Caco-2 (cell line): ENCODE results near the gene COG6. TPM values are rescaled to one million over a fixed set of nuclear protein-coding genes. Genes with fewer than 3 reads are reported as not detected.

Source experiments
- BruUV-seq: library from RNA; stranded (reverse); fragments of 400-500 nt; replicated peaks from 2 replicates; lab custom pipeline; 2021; lab: Mats Ljungman, UMichigan
- CTCF ChIA-PET: fragments of 300-600 bp; sonication (Branson Sonifier 250); formaldehyde crosslinking; loops from one replicate; lab custom pipeline; 2022; ENCODE audit warnings: antibody characterized with exemption; lab: Charles Lee
- POLR2A ChIA-PET: fragments of 300-600 bp; sonication (Branson Sonifier 250); formaldehyde crosslinking; loops from one replicate; lab custom pipeline; 2022; ENCODE audit warnings: antibody characterized with exemption; lab: Charles Lee
- DNase-seq, 2 experiments: peaks; one replicate each; pipeline versions ENCODE4 v3.0.0 to v3.0.0-alpha.2; 2020 to 2022
- H3K27me3 ChIP-seq: replicated peaks from 2 replicates; pipeline ENCODE4 v1.6.0; 2011; ENCODE audit warnings: low read length; ENCODE audit not compliant: control insufficient read depth, insufficient read depth
- H3K36me3 ChIP-seq: 2 replicates; pipeline ENCODE4 v1.5.1; 2011; ENCODE audit warnings: low read length; ENCODE audit not compliant: control insufficient read depth, insufficient read depth
- H3K4me1 ChIP-seq: fragments of 250-450 bp; sonication (Bioruptor Pico); 2 replicates; pipeline ENCODE4 v1.5.1; 2020; ENCODE audit warnings: mild to moderate bottlenecking
- H3K4me3 ChIP-seq: 2 replicates; pipeline ENCODE4 v1.5.1; 2011; ENCODE audit warnings: low read depth, mild to moderate bottlenecking, control low read depth, low read length
- H3K9me3 ChIP-seq: fragments of 250-450 bp; sonication (Bioruptor Pico); 2 replicates; pipeline ENCODE4 v1.5.1; 2020; ENCODE audit warnings: mild to moderate bottlenecking, moderate library complexity
- H3K27ac Mint-ChIP-seq: one replicate; pipeline ENCODE4 v1.8.0; 2022; ENCODE audit warnings: mixed read lengths; ENCODE audit not compliant: unreplicated experiment
- H3K27me3 Mint-ChIP-seq: one replicate; pipeline ENCODE4 v1.8.0; 2022; ENCODE audit warnings: mixed read lengths; ENCODE audit not compliant: insufficient read depth, unreplicated experiment
- H3K36me3 Mint-ChIP-seq: one replicate; pipeline ENCODE4 v1.8.0; 2022; ENCODE audit warnings: mild to moderate bottlenecking, mixed read lengths; ENCODE audit not compliant: insufficient read depth, unreplicated experiment
- H3K4me1 Mint-ChIP-seq: one replicate; pipeline ENCODE4 v1.8.0; 2022; ENCODE audit warnings: low read depth, mixed read lengths; ENCODE audit not compliant: unreplicated experiment
- H3K4me3 Mint-ChIP-seq: one replicate; pipeline ENCODE4 v1.8.0; 2022; ENCODE audit warnings: mild to moderate bottlenecking, moderate library complexity, mixed read lengths; ENCODE audit not compliant: unreplicated experiment
- H3K9me3 Mint-ChIP-seq: one replicate; pipeline ENCODE4 v1.8.0; 2022; ENCODE audit warnings: mixed read lengths; ENCODE audit not compliant: unreplicated experiment
- intact Hi-C: fragments of 100-400 bp; cut with micrococcal nuclease; formaldehyde crosslinking; loops from one replicate; pipeline ENCODE4 v1.10.0; 2022; ENCODE audit not compliant: unreplicated experiment
- total RNA-seq: library from RNA; stranded (reverse); gene quantifications from 2 replicates; pipeline ENCODE4 v1.2.3, GENCODE V29; 2022
- TF ChIP-seq, protein P1 (sequence below), 2 experiments: fragments of 200-600 bp in 1 of 2; IDR thresholded peaks; 1 replicate in 1 of 2; 2 replicates in 1 of 2; pipeline versions ENCODE4 v1.5.1 to v1.8.0; 2011 to 2022; ENCODE audit warnings: antibody characterized with exemption in 1 of 2, control low read depth in 1 of 2, inconsistent platforms in 1 of 2, low read depth in 1 of 2, low read length in 1 of 2, mild to moderate bottlenecking in 1 of 2, moderate library complexity in 1 of 2; ENCODE audit not compliant: insufficient read depth in 1 of 2, severe bottlenecking in 1 of 2, unreplicated experiment in 1 of 2

Gene COG6
- total RNA-seq, 1 experiment from 2014 or later = 63.6 TPM

DNA sequence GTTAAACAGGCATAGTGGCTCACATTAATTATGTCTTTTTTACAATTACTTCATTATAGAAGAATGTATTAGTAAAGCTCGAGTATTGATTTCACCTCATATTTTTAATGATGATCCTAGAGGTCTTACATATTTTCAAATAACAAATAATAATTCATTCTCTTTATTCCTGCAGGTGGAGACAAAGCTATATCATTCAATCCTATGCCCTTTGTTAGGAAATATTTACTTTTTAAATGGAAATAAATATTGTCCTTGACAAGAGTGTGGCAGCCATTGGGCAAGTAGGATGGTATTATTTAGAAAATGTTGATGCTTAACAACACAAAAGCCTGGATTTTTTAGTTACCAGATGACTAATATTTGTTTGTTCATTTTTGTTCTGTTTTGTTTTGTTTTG lies 127.6 kb downstream of the COG6 start:
- H3K4me1 Mint-ChIP-seq = no peaks in the 10 kb centered on the region
- Histone ChIP-seq H3K36me3 (no peaks in the 10 kb centered on the region), H3K4me1 (no peaks in the 10 kb centered on the region), H3K9me3 (no peaks in the 10 kb centered on the region), H3K4me3 (no peak overlapping the region), H3K27me3 (no peaks in the 10 kb centered on the region)
- no peak overlapping the region for H3K4me3 Mint-ChIP-seq
- no peaks in the 10 kb centered on the region for H3K9me3 Mint-ChIP-seq
- TF ChIP-seq, protein P1, sequence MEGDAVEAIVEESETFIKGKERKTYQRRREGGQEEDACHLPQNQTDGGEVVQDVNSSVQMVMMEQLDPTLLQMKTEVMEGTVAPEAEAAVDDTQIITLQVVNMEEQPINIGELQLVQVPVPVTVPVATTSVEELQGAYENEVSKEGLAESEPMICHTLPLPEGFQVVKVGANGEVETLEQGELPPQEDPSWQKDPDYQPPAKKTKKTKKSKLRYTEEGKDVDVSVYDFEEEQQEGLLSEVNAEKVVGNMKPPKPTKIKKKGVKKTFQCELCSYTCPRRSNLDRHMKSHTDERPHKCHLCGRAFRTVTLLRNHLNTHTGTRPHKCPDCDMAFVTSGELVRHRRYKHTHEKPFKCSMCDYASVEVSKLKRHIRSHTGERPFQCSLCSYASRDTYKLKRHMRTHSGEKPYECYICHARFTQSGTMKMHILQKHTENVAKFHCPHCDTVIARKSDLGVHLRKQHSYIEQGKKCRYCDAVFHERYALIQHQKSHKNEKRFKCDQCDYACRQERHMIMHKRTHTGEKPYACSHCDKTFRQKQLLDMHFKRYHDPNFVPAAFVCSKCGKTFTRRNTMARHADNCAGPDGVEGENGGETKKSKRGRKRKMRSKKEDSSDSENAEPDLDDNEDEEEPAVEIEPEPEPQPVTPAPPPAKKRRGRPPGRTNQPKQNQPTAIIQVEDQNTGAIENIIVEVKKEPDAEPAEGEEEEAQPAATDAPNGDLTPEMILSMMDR (IDR thresholded peaks at IDR 0.05; ENCODE audit: insufficient read depth in 1 of 2, low read depth in 1 of 2, low read length in 1 of 2, severe bottlenecking in 1 of 2, unreplicated experiment in 1 of 2) = no peak
- H3K36me3 Mint-ChIP-seq = no peaks in the 10 kb centered on the region
- ChIA-PET CTCF (interaction anchor here (2.6 kb wide), 1 partner anchor 160 kb away, joined by 9 read pairs; no protein-coding TSS in a partner anchor), POLR2A (no interaction called here)
- H3K27ac Mint-ChIP-seq = no peak overlapping the region
- no TSS peak for BruUV-seq
- intact Hi-C loops = loop anchor here (1.0 to 10.0 kb wide), 3 partner anchors 159 to 900 kb away; no protein-coding TSS in a partner anchor
- no peak for DNase-seq
- H3K27me3 Mint-ChIP-seq = peaks cover 2% of the 10 kb centered on the region

DNA sequence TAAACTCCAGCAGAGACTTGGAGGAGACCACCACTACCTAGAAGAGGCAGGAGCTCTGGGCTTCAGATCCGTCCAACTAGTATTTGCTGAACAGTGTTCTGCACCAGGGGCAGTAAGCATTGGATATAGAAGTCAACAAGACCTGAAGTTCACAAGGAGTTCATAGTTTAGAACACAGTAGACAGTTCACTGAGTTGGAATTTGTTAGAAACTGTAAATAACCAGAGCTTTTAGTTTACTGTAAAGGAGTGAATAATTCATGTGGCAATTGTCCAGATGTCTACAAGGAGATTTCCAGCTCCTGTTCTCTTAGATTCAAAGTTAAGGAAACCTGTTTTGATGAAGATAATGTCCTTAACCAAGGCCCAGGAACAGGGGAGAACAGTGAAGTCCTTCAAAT lies 128.9 kb downstream of the COG6 start:
- H3K9me3 ChIP-seq = no peaks in the 10 kb centered on the region
- CTCF ChIA-PET = interaction anchor here (2.6 kb wide), 1 partner anchor 159 kb away, joined by 9 read pairs; no protein-coding TSS in a partner anchor
- POLR2A ChIA-PET = no interaction called here
- intact Hi-C loops = loop anchor here (10.0 kb wide), 1 partner anchor 280 kb away; no protein-coding TSS in a partner anchor
- no peaks in the 10 kb centered on the region for H3K27me3 ChIP-seq
- H3K4me1 ChIP-seq = no peaks in the 10 kb centered on the region
- DNase-seq = no peak
- H3K36me3 Mint-ChIP-seq = no peaks in the 10 kb centered on the region
- no peak overlapping the region for H3K4me3 ChIP-seq
- no peak overlapping the region for H3K27ac Mint-ChIP-seq
- BruUV-seq = no TSS peak
- TF ChIP-seq, protein P1 (IDR thresholded peaks at IDR 0.05; ENCODE audit: insufficient read depth in 1 of 2, low read depth in 1 of 2, low read length in 1 of 2, severe bottlenecking in 1 of 2, unreplicated experiment in 1 of 2) = no peak
- peaks cover 5% of the 10 kb centered on the region for H3K9me3 Mint-ChIP-seq
- H3K4me1 Mint-ChIP-seq = no peaks in the 10 kb centered on the region
- H3K27me3 Mint-ChIP-seq = peaks cover 2% of the 10 kb centered on the region
- H3K36me3 ChIP-seq = no peaks in the 10 kb centered on the region
- H3K4me3 Mint-ChIP-seq = no peak overlapping the region

DNA sequence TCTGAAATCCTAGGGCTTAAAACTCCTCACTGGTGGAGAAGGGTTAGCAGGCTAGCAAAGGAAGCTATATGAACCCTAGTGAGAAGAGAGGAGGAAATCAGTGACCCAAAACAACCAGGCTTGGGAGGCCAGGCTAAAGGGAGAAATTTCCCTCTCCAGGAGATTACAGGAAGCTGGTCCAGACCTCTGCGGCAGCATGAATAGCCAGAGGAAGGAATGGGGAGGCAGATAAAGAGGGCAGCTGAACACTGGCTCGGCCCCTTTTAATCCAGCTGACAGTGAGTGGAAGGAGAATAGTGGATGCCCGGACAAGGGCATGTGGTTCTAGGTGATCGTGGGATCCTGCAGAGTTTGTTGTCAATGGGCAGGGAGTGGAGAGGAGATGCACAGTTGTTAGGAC lies 130.6 kb downstream of the COG6 start:
- no peak for DNase-seq
- H3K4me3 Mint-ChIP-seq = no peak overlapping the region
- TF ChIP-seq, protein P1 (IDR thresholded peaks at IDR 0.05; ENCODE audit: insufficient read depth in 1 of 2, low read depth in 1 of 2, low read length in 1 of 2, severe bottlenecking in 1 of 2, unreplicated experiment in 1 of 2) = no peak
- ChIA-PET POLR2A (no interaction called here), CTCF (interaction anchor here (0.6 kb wide), 1 partner anchor 82 kb away, joined by 3 read pairs; no protein-coding TSS in a partner anchor)
- Histone ChIP-seq H3K27me3 (no peaks in the 10 kb centered on the region), H3K9me3 (0 out of 2 replicates have a peak, but pooled peaks cover 5% of the 10 kb centered on the region), H3K36me3 (no peaks in the 10 kb centered on the region), H3K4me3 (no peak overlapping the region), H3K4me1 (no peaks in the 10 kb centered on the region)
- H3K9me3 Mint-ChIP-seq = peaks cover 11% of the 10 kb centered on the region
- no peaks in the 10 kb centered on the region for H3K36me3 Mint-ChIP-seq
- intact Hi-C loops = loop anchor here (10.0 kb wide), 1 partner anchor 279 kb away; no protein-coding TSS in a partner anchor
- peaks cover under 1% of the 10 kb centered on the region for H3K27me3 Mint-ChIP-seq
- H3K27ac Mint-ChIP-seq = no peak overlapping the region
- BruUV-seq = no TSS peak
- no peaks in the 10 kb centered on the region for H3K4me1 Mint-ChIP-seq
